Neural cell (in vitro differentiated cells): ENCODE measurements around the gene NFE2L2. TPM values are rescaled to one million over a fixed set of nuclear protein-coding genes. Genes with fewer than 3 reads are reported as not detected.

ENCODE experiments used
- H2AFZ ChIP-seq: fragments of 200-600, 300-800 bp; sonication (generic), shearing (Covaris generic); 2 replicates; pipeline ENCODE4 v1.6.0; 2014; ENCODE audit warnings: low read depth, mild to moderate bottlenecking, antibody characterized with exemption, low read length, moderate library complexity
- H3F3A ChIP-seq: fragments of 200-600 bp; shearing (Covaris generic); 2 replicates; pipeline ENCODE4 v1.6.1; 2016; ENCODE audit warnings: mild to moderate bottlenecking, moderate library complexity, mixed read lengths, antibody characterized with exemption, low read length; ENCODE audit not compliant: insufficient read depth, poor library complexity, severe bottlenecking
- H3K27ac ChIP-seq: fragments of 200-600, 300-800 bp; sonication (generic), shearing (Covaris generic); 2 replicates; pipeline ENCODE4 v1.5.1; 2014; ENCODE audit warnings: mild to moderate bottlenecking, low read length, moderate library complexity
- H3K27me3 ChIP-seq: fragments of 300-800, 200-600 bp; sonication (generic), shearing (Covaris generic); 2 replicates; pipeline ENCODE4 v1.6.0; 2014; ENCODE audit warnings: mild to moderate bottlenecking, low read depth, low read length, moderate library complexity; ENCODE audit not compliant: insufficient read depth
- H3K36me3 ChIP-seq: fragments of 300-800, 200-600 bp; sonication (generic), shearing (Covaris generic); 2 replicates; pipeline ENCODE4 v1.5.1; 2014; ENCODE audit warnings: mild to moderate bottlenecking, antibody characterized with exemption, low read length, moderate library complexity; ENCODE audit not compliant: insufficient read depth
- H3K4me2 ChIP-seq: fragments of 300-800, 200-600 bp; sonication (generic), shearing (Covaris generic); 2 replicates; pipeline ENCODE4 v1.6.0; 2014; ENCODE audit warnings: mild to moderate bottlenecking, low read length
- H3K4me3 ChIP-seq: fragments of 300-800, 200-600 bp; sonication (generic), shearing (Covaris generic); 2 replicates; pipeline ENCODE4 v1.5.1; 2014; ENCODE audit warnings: mild to moderate bottlenecking, low read length, moderate library complexity
- H3K79me2 ChIP-seq: fragments of 200-600 bp; shearing (Covaris generic); replicated peaks from 2 replicates; pipeline ENCODE4 v1.6.0; 2014; ENCODE audit warnings: mild to moderate bottlenecking, low read length, moderate library complexity; ENCODE audit not compliant: insufficient read depth
- H3K9ac ChIP-seq: fragments of 300-800, 200-600 bp; sonication (generic), shearing (Covaris generic); 2 replicates; pipeline ENCODE4 v1.6.1; 2016; ENCODE audit warnings: mild to moderate bottlenecking, low read length, mixed read lengths
- H3K9me2 ChIP-seq: fragments of 200-600 bp; shearing (Covaris generic); 2 replicates; pipeline ENCODE4 v1.6.1; 2016; ENCODE audit warnings: mild to moderate bottlenecking, low read length, mixed read lengths; ENCODE audit not compliant: insufficient read depth
- H3K9me3 ChIP-seq: fragments of 200-600, 300-800 bp; sonication (generic), shearing (Covaris generic); 2 replicates; pipeline ENCODE4 v1.6.1; 2016; ENCODE audit warnings: mild to moderate bottlenecking, mixed run types, low read length, moderate library complexity, mixed read lengths
- H4K20me1 ChIP-seq: fragments of 200-600 bp; shearing (Covaris generic); 2 replicates; pipeline ENCODE4 v1.6.1; 2016; ENCODE audit warnings: mild to moderate bottlenecking, mixed run types; ENCODE audit not compliant: insufficient read depth
- CTCF ChIP-seq: fragments of 450-650 bp; IDR thresholded peaks from 2 replicates; pipeline ENCODE4 v1.5.1; 2014; ENCODE audit warnings: antibody characterized with exemption, mild to moderate bottlenecking, moderate library complexity; ENCODE audit not compliant: poor library complexity, severe bottlenecking
- EP300 ChIP-seq: fragments of 450-650 bp; conservative IDR thresholded peaks from 2 replicates; pipeline ENCODE4 v1.6.1; 2014; ENCODE audit warnings: antibody characterized with exemption, mild to moderate bottlenecking, moderate library complexity; ENCODE audit not compliant: poor library complexity, severe bottlenecking
- EZH2 ChIP-seq: fragments of 200-600, 300-800 bp; shearing (Covaris generic), sonication (generic); IDR thresholded peaks from 2 replicates; pipeline ENCODE4 v1.6.1; 2014; ENCODE audit warnings: antibody characterized with exemption, low read length, borderline replicate concordance, mild to moderate bottlenecking; ENCODE audit not compliant: insufficient read depth, poor library complexity, severe bottlenecking
- MXI1 ChIP-seq: fragments of 450-650 bp; conservative IDR thresholded peaks from 2 replicates; pipeline ENCODE4 v1.6.1; 2014; ENCODE audit warnings: antibody characterized with exemption, mild to moderate bottlenecking; ENCODE audit not compliant: poor library complexity, severe bottlenecking
- POLR2AphosphoS5 ChIP-seq: IDR thresholded peaks from 2 replicates; pipeline ENCODE4 v1.6.1; 2012
- RAD21 ChIP-seq: fragments of 450-650 bp; conservative IDR thresholded peaks from 2 replicates; pipeline ENCODE4 v1.6.1; 2014; ENCODE audit warnings: antibody characterized with exemption, mild to moderate bottlenecking, moderate library complexity
- REST ChIP-seq: IDR thresholded peaks from 2 replicates; pipeline ENCODE4 v1.6.1; 2012; ENCODE audit warnings: borderline replicate concordance
- SMC3 ChIP-seq: fragments of 450-650 bp; conservative IDR thresholded peaks from 2 replicates; pipeline ENCODE4 v1.6.1; 2014; ENCODE audit warnings: antibody characterized with exemption, mild to moderate bottlenecking, moderate library complexity; ENCODE audit not compliant: poor library complexity
- TAF1 ChIP-seq: IDR thresholded peaks from 2 replicates; pipeline ENCODE4 v1.6.1; 2012; ENCODE audit warnings: low read depth
- polyA plus RNA-seq: library from polyadenylated mRNA; depleted of rRNA; stranded (reverse); fragments of >200 nt; gene quantifications from 2 replicates; pipeline ENCODE4 v1.2.3, GENCODE V29; 2014

NFE2L2 gene
- polyA plus RNA-seq, 1 donor from 2014 or later: 1.4 TPM

- no peak overlapping the region for H3K9ac ChIP-seq
- no peaks in the 10 kb centered on the region for H3K9me2 ChIP-seq
- TF ChIP-seq REST (no peak), EP300 (no peak), POLR2AphosphoS5 (no peak), TAF1 (no peak), SMC3 (no peak), EZH2 (no peak), RAD21 (no peak), CTCF (no peak), MXI1 (no peak)
- H3K27me3 ChIP-seq: peaks cover 12% of the 10 kb centered on the region
- H4K20me1 ChIP-seq: no peaks in the 10 kb centered on the region
- no peak overlapping the region for H3K4me2 ChIP-seq
- H3K27ac ChIP-seq: no peak overlapping the region
- no peaks in the 10 kb centered on the region for H3K36me3 ChIP-seq
- no peak overlapping the region for H3K4me3 ChIP-seq
- H3K79me2 ChIP-seq: peaks cover 25% of the 10 kb centered on the region
- peaks cover 4% of the 10 kb centered on the region for H3F3A ChIP-seq
- no peaks in the 10 kb centered on the region for H3K9me3 ChIP-seq
- no peak overlapping the region for H2AFZ ChIP-seq
Observed at GRCh38 chr2:177261116-177262060, 3.1 kb downstream of the NFE2L2 start.

- H2AFZ ChIP-seq: no peak overlapping the region
- no peaks in the 10 kb centered on the region for H3K36me3 ChIP-seq
- H3K9ac ChIP-seq: no peak overlapping the region
- no peaks in the 10 kb centered on the region for H4K20me1 ChIP-seq
- TF ChIP-seq RAD21 (no peak), TAF1 (no peak), EP300 (no peak), SMC3 (no peak), CTCF (no peak), POLR2AphosphoS5 (no peak), MXI1 (no peak), EZH2 (no peak), REST (no peak)
- no peaks in the 10 kb centered on the region for H3F3A ChIP-seq
- H3K27me3 ChIP-seq: peaks cover 12% of the 10 kb centered on the region
- H3K79me2 ChIP-seq: peaks cover 25% of the 10 kb centered on the region
- H3K9me2 ChIP-seq: no peaks in the 10 kb centered on the region
- H3K9me3 ChIP-seq: no peaks in the 10 kb centered on the region
- no peak overlapping the region for H3K4me2 ChIP-seq
- H3K4me3 ChIP-seq: no peak overlapping the region
- no peak overlapping the region for H3K27ac ChIP-seq
Observed at GRCh38 chr2:177260379-177260778, 4.1 kb downstream of the NFE2L2 start.
